NCI-H526 (cell line): ENCODE measurements around the gene NPTXR.
"Not testable (repeated sequence)": the region's sequence is repeated elsewhere in the genome, so short reads cannot be mapped to it uniquely, and the experiment has no call there.

Experiments used
- DNase-seq, 2 experiments: peaks; one replicate each; lab custom pipeline; 2025; lab: John Stamatoyannopoulos, UW

The NPTXR gene

GRCh38 chr22:38831166-38831945 is 12.5 kb downstream of the NPTXR start:
- DNase-seq, result no peak

DNA sequence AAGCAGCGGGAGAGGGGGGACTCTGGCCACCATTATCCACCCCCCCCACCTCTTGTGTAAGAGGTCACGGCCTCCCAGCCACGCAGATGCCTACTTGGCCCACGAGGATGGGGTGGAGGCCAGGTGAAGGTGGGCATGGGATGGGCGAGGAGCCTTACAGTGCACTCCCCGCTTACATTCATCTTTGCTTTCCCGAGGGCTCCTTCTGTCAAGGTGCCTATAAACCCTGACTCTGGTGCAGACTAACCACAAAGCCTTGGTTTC is 13.1 kb downstream of the NPTXR start:
- DNase-seq, result no peak

- no peak for DNase-seq
Observed at GRCh38 chr22:38830026-38830844, 13.6 kb downstream of the NPTXR start.

GRCh38 chr22:38829485-38829884 is 14.3 kb downstream of the NPTXR start:
- DNase-seq, result no peak

DNA sequence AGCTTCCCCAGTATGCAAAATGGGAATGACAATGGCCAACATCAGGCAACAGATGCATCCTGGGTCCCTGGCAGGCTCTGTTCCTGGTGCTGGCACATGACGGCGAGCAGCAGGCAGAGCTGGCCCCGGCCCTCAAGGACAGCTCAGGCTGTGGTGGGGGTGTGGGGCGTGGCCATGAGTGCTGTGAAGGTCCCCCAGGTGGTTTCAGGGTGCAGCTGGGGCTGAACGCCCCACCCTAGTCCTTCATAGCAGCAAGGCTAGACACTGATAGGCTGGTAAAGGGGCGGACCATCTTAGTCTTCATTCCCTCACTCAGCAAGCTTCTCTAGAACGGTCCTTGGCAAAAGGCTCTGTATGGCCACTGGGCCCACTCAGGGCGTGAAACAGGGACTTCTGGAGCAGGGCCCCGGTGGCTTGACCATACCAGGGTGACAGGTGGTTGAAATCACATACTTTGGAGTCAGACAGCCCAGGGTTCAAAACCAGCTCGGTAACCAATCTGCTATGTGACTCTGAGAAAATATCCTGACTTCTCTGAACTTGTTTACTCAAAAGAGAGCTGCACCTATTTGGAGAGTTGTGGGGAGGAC is 15.1 kb downstream of the NPTXR start:
- DNase-seq, result no peak

- DNase-seq, result no peak
Observed at GRCh38 chr22:38828191-38828590, 15.6 kb downstream of the NPTXR start.

GRCh38 chr22:38827510-38827909 is 16.3 kb downstream of the NPTXR start:
- DNase-seq, result no peak

GRCh38 chr22:38826801-38827200 is 17.0 kb downstream of the NPTXR start:
- DNase-seq, result no peak

GRCh38 chr22:38826386-38826785 is 17.4 kb downstream of the NPTXR start:
- DNase-seq, result no peak

DNA sequence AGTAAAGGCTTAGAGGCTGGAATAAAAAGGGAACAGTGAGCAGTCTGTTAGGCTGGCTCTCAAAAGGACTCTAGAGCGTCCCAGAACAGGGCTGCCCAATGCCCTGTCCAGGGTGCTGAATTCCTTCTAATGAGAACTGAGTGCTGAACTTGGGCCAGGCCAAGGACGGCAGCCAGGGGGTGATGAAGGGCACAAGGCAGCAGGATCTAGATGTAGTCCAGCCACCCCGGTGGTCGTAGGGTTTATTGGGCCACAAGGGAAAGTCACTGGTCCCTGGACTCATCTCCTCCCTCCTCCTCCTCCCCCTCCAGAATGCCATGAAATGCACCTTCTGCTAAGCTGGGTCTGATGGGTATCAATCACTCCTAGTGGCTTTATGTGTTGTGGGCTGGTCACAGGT is 19.2 kb downstream of the NPTXR start:
- no peak for DNase-seq

DNA sequence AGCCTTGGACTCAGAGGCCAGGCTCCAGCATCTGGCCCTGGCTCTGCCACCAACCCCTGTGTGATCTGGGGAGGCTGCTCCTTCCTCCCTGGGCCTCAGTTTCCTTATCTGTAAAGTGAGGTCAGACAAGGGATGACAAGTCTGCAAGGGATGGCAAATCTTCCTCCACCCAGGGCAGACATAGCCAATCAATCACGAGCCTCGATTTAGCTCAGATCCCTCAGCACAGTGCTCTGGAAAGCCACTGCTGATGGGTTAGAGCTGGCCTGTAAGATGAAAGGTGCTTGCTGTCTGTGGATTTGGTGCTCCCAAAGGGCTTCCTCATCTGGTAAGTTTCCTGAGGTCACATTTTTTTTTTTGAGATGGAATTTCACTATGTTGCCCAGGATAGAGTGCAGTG is 20.2 kb downstream of the NPTXR start:
- no peak for DNase-seq

GRCh38 chr22:38823076-38823475 is 20.8 kb downstream of the NPTXR start:
- DNase-seq, result no peak

- no peak for DNase-seq
Observed at GRCh38 chr22:38820020-38820419, 23.8 kb downstream of the NPTXR start.

DNA sequence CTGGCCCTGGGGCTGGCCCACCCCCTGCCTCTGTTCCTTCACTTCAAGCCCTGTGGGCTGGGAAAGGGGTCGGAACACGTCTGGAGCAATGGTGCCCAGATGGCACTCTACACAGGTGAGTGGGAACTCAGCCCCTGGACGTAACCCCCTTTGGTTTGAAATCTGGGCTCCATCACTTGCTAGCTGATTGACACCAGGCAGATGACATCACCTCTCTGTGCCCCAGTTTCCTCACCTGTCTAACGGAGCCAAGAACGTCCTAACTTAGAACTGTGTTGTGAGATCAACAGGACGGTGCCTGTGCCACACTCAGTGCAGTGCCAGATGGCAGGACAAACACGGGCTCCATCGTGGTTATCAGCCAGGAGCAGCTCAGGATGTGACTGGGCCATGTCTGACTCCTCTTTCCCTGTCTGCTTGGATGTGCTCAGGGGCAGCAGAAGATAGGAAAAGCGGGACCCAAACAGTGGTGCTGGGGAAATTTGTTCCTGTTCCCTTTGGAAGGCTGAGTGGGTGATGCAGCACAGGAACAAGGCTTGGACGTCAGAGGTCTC is 24.4 kb downstream of the NPTXR start:
- no peak for DNase-seq

GRCh38 chr22:38817196-38817595 is 26.6 kb downstream of the NPTXR start:
- DNase-seq, result no peak

DNA sequence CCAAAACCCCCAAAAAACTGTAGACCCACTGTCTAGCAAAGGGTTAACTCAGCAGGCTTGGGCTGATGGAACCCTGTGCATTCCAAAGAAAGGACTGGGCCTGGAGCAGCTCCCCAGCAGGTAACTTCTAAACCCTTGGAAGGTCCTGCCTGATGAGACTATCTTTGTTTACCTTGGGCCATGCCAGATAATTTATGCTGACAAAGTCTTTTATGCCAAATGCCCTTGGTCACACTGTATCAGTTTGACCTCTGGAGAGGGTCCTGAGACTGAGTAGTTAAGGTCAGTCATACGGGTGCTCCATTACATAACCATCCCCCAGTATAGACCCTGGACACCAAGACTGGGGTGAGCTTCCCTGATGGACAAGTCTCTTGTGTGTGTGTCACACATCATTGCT is 28.0 kb downstream of the NPTXR start:
- DNase-seq, result no peak

DNA sequence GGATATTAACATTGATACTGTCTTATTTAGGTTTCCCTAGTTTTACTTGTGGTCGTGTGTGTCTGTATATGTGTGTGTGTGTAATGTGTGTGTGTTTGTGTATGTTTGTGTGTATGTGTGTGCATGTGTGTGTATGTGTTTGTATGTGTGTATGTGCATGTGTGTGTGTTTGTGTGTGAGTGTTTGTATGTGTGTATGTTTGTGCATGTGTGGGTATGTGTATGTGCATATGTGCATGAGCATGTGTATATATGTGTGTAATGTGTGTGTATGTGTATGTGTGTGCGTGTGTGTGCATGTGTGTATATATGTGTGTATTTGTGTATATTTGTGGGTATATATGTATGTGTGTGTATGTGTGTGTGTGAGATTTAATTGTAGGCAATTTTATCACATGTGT is 32.6 kb downstream of the NPTXR start:
- no peak for DNase-seq

GRCh38 chr22:38805041-38805593 is 38.7 kb downstream of the NPTXR start:
- not testable (repeated sequence) for DNase-seq

DNA sequence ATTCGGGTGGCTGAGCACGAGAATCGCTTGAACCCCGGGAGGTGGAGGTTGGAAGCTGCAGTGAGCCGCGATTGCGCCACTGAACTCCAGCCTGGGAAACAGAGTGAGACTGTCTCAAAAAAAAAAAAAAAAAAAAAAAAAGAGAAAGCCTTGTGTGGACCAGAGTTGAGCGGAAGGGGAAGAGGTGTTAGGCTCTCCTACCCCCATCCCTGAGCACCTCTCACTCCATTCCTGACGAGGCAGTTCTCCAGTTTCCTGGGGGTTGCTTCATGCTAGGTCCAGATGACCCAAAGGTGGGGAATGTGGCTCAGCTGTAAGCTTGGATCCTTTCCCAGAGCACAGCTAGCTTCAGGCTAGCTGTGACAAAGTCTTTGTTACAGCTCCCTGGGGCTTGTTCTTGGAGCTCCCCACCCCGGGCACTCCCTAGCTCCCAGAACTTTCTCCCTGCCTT is 41.1 kb downstream of the NPTXR start:
- no peak for DNase-seq

GRCh38 chr22:38799265-38800002 is 44.4 kb downstream of the NPTXR start:
- no peak for DNase-seq

- DNase-seq, result no peak
Observed at GRCh38 chr22:38798496-38798895, 45.3 kb downstream of the NPTXR start.
